AG09309 (cell line): ENCODE measurements around the gene LIMCH1.
A peak's percentile ranks its signal among the peaks of the same experiment; 100 is the strongest.

ENCODE experiments used
- DNase-seq: peaks from one replicate; pipeline ENCODE4 v3.0.0-alpha.2; 2010; ENCODE audit warnings: low read depth
- H3K4me3 ChIP-seq: 2 replicates; pipeline ENCODE4 v1.5.1; 2011; ENCODE audit warnings: mild to moderate bottlenecking, low read depth, low read length, moderate library complexity; ENCODE audit not compliant: control insufficient read depth
- TF ChIP-seq, protein P1 (sequence below): IDR thresholded peaks from 2 replicates; pipeline ENCODE4 v1.5.1; 2011; ENCODE audit warnings: mild to moderate bottlenecking, low read depth, low read length, inconsistent platforms; ENCODE audit not compliant: insufficient read depth, control insufficient read depth; ENCODE audit errors: missing control alignments

LIMCH1 gene

DNA sequence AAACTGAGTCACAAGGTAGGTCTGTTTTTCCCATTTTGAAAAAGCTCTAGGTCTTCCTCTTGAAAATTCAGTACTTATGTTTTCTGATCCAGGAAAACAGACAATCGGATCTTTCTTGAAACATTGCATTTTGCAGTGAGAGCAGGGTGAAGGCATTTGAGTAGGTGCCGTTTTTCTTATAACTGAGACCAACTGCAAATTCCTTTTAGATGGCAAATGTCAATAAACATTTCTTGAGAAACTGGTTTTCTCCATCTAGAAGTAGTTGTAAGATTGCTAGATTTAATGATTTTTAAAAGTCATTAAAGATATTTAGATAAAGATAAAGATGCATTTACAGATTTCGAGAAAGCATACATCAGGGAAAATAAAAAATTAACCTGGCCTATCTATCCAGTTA is 118.1 kb downstream of the LIMCH1 start:
- DNase-seq, result no peak
- TF ChIP-seq, protein P1, sequence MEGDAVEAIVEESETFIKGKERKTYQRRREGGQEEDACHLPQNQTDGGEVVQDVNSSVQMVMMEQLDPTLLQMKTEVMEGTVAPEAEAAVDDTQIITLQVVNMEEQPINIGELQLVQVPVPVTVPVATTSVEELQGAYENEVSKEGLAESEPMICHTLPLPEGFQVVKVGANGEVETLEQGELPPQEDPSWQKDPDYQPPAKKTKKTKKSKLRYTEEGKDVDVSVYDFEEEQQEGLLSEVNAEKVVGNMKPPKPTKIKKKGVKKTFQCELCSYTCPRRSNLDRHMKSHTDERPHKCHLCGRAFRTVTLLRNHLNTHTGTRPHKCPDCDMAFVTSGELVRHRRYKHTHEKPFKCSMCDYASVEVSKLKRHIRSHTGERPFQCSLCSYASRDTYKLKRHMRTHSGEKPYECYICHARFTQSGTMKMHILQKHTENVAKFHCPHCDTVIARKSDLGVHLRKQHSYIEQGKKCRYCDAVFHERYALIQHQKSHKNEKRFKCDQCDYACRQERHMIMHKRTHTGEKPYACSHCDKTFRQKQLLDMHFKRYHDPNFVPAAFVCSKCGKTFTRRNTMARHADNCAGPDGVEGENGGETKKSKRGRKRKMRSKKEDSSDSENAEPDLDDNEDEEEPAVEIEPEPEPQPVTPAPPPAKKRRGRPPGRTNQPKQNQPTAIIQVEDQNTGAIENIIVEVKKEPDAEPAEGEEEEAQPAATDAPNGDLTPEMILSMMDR, result no peak
- no peak overlapping the region for H3K4me3 ChIP-seq

DNA sequence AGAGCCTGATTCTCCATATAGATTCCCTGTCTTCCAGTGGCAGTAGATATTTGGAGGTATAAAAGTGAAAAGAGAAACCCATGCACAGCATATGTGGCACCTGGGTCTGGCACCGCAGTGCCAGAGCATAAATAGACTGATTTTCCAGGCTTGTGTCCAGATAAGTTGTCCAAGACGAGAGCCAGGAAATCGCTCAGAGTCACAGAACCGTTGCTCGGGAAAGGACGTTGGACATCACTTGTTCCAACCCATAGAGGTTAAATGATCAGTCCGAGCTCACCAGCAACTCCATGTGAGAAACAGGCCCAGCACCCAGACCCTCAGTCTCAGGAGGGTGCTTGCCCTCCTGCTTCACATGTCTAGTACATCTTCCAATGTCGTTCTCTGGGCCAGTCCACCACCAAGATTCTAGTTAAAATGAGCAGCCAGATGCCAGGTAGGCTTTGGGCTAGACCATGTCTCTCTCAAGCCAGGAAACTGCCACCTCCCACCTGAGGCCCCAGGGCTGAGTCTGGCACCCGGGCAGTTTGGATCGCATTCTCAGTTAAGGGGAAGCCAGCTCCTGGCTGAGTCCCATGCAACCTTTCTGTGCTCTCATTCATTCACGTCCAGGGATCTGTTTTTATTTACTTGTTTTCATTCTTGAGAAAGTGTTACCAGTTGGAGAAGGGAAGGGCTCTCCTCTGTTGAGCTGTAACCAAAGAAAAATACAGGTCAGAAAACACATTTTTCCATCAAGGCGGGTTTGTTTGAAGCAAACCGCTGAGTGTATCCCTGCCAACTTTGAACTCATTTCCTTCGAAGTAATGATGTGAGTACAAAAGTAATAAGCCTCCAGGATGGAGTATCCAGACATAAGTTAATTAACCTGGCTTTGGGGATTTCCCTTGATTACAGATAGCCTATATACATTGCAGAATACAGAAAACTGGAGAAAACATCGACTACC is 118.9 kb downstream of the LIMCH1 start:
- DNase-seq, result no peak
- TF ChIP-seq, protein P1, result no peak
- no peak overlapping the region for H3K4me3 ChIP-seq

DNA sequence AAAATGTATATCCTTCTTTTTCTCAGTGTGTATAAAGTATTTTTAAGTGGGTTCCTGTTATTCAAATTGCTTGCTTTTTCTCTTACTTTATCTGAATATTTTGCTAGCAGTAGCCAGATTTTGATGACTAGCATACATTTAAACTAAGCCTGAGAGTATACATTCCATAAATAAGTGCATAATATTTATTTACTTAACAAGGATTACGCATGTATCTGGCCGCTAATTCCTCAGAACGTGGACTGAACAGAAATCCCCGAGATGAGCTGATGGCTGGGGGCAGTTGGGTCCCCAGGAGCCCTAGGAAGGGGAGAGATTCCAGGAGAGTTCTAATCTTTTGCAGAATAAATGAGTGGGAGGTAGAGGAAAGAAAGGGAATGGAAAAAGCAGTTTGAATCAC is 119.6 kb downstream of the LIMCH1 start:
- DNase-seq, result no peak
- TF ChIP-seq, protein P1, result no peak
- no peak overlapping the region for H3K4me3 ChIP-seq

DNA sequence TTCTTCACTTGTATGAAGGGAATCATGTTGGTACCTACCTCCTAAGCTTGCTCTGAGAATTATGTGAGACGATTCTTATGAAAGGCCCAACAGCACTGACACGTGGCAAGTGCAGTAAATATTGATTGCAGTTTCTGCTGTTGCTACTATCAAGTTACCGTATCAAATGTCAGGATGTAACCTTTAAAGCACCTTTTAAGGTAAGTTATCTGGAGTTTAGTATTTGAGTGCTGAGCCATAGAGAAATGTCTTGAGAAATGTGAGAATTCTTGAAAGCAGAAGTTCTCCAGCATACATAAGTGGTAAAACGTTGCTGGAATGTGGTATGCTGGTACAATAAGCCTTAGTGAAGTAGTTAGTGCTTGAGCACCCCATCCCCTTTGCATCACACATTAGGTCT is 120.2 kb downstream of the LIMCH1 start:
- no peak overlapping the region for H3K4me3 ChIP-seq
- TF ChIP-seq, protein P1, result no peak
- no peak for DNase-seq

DNA sequence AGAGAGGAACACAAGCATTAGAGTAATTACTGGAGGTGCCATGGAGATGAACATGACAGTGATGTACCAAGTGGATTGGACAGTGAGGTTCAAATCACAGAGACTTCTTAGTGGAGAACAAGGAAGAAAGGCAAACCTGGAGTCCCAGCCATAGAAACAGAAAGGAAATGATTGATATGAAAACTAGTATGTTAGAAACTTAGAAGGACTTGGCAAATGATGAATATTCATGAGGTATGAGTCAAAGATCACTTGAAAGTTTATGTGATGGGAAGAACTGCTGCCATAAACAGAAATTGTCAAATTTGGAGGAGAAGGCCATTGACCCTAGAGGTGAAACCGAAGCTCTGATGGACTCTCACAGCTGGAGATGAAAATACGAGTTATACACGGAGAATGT is 122.4 kb downstream of the LIMCH1 start:
- H3K4me3 ChIP-seq, result no peak overlapping the region
- DNase-seq, result no peak
- TF ChIP-seq, protein P1, result no peak

DNA sequence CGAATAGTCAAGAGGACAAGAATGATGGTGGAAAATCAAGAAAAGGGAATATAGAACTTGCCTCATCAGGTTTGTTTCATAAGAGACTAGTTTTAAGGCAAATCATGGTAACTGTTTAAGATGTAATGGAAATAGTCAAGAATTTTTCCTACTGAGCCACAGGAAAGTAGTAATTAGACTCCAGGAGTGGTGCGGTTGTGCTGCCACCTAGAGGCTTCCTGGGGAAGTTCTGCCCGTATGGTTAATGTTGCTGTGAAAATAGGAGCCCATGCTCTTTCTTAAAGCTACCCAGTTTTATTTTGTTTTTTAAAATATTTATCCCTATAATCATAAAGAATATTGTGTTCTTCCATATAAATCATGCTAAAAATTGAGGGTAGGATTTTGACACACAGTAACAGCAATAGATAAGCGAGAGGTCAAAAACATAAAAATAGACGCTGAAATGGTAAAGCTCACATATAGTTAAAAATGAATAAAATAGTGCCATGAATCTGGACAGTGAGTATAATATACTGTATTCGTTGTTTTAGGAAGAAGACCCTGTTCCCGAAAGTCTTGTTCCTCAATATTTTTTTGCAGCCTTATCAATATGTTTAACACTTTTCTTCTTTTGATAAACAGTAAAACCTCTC is 123.6 kb downstream of the LIMCH1 start:
- no peak overlapping the region for H3K4me3 ChIP-seq
- TF ChIP-seq, protein P1, result peak; percentile 89
- DNase-seq, result peak; percentile 33
